Activated gamma-delta T cell (primary cell): ENCODE data around the gene OFD1.
A peak's percentile ranks its signal among the peaks of the same experiment; 100 is the strongest.
"Not testable (repeated sequence)": the region's sequence is repeated elsewhere in the genome, so short reads cannot be mapped to it uniquely, and the experiment has no call there.

Experiments used
- DNase-seq: peaks from one replicate; lab custom pipeline; 2025; lab: John Stamatoyannopoulos, UW

The OFD1 gene

DNA sequence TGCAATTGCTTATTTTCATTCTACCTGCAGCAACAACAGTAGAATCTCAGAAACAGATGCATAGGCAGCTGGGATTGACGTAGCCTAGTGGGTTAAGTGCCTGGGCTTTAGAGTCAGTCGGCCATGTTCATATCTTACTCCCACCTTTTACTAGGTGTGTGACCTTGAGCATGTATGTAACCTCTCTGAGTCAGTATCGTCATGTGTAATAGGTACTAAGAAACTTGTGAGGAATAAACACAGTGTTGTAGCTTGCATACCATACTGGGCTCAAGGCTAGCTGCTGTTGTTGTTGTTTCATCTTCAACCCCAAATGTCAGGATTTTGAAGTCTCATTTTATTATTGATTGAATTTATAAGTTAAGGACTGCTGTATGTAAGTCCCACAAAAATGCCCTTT, 31.4 kb upstream of the OFD1 start:
- DNase-seq = no peak

DNA sequence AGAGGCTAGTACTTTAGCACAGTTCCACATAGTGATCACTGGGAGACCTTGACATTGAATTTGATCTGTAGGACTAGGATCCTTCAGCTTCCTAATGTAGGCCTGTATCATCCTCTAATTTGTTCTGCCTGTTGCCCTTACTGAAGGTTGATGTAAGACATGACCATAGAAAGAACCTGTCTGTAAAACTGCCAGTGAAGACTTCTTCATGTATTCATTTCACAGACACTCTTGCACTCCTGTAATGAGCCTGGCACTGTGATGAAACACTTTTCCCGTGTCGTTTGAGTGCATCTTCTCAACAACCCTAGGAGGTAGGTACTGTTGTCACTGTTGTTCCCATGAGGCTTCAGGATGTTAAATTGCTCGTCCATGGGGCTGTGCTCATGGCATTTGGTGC, 31.0 kb upstream of the OFD1 start:
- no peak for DNase-seq

DNA sequence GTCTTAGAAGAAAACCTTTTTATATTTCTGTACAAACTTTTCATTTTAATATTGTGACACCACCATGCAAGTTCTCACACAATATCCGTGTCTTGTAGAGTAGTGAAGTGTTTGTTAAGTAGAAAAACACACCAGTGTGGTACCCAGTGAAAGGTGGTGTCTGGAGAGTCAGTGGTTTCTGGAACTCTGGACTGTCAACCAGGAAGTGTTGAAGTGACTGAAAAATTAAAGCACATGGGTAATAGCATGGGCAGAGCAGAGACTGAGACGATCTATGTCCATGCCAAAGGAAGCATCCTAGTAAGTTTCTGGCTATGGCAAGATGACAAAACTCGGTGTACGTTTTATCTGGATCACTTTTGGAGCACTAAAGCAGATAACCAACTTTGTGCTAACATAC, 23.4 kb upstream of the OFD1 start:
- no peak for DNase-seq

DNA sequence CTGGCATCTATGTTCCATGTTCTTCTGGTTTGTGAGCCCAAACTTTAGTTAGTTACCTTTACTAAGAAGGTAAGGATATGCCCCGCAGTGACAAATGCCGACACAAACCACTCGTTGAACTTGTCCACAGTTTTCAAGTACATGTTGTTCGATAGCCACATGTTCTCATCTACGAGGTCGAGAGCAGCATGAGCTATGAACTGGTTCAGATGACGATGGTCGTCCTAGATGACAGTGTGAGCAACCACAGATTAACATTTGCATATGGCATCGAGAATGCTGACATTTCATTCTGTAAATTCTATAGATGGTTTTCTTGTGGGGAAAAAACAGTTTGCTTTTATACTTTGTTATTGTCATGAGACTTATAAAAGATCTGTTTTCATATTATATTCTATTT, 18.1 kb upstream of the OFD1 start:
- DNase-seq = no peak

DNA sequence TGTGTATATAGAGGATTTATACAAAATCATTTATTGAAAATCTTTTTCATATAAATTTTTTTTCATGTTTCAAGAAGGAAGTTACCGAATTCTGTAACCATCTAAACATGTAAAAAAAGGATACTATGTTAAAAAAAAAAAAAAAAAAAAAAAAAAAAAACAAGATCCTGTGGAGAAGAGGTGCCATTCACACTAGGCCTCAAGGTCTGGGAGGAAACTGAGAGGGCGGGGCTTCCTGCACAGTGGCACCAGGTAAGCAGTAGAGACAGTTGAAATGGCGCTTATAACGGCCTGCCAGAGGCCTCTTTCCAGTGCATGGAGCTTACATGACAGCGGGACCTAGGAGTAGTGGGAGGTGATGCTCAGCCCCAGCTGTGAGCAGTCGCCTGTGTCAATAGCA, 17.6 kb upstream of the OFD1 start:
- DNase-seq = no peak

DNA sequence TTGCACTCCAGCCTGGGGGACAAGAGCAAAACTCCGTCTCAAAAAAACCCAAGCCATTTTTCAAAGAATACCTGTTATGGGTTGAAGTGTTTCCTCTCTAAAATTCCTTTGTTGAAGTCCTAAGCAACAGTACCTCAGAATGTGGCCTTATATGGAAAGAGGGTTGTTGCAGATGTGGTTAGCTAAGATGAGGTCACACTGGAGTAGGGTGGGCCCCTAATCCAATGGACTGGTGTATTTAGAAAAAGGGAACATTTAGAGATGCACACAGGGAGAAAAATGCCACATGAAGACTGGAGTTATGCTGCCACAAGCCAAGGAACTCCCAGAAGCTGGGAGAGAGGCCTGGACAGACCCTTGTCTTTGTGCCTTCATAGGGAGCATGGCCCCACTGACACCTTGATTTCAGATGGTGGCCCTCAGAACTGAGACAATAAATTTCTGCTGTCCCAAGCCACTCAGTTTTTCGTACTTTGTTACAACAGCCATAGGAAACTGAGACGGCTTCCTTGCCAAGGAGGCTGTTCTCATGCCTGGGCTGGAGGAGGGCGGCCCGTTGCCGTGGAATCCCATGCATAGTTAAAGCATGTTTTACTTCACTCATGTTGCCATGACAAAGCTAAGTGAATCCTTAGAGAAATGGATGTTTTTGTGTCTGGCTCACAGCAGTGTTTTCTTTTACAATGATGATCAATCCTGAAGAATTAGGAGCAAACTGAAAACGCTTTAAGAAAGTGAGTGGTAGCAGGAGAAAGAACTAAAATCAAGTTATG, 16.7 kb upstream of the OFD1 start:
- DNase-seq = no peak

DNA sequence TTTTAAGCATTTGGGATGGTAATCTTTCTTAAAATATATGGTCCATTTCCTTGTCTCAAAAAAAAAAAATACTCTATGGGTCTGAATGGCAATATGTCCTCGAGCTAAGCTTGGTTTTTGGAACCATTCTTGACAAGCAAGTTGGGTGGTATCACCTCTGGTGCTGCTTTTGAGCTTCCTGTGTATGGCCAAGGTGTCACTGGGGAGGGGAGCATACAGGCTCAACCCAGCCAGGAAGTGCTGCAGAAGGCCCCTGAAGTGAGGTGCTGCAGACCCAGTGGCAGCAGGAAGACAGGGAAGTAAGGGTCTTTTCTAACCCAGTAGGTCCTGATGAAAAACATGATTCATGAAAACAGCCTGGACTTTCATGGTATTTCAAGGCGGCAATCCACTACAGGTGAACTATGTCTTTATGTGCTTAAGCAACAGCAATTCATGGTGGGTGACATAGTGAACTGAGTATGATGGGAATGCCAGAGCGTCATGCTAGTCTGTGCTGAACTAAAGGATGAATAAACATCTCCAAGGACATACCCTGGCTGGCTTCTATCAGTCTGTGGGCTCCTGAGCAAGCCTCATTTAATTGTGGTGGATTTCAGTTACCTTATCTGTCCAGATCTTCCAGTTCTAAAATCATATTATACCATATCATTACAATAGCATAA, 15.2 kb upstream of the OFD1 start:
- no peak for DNase-seq

DNA sequence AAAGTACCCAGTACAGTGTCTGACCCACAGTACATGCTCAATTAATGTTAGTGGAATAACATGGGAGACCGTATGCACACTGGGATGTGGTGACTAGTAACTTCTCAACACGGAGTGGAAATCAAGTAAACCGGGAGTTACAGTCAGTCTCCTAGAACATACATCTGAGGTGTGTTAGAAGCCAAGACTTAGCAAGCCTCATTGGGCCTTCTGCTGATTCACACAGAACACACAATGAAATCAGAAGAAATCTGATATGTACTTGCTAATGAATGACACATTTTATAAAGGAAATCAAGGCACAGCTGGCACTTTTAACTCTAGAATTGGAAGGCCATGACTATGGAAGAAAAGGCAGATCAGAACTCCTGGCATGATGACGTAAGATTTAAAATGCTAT, 13.2 kb upstream of the OFD1 start:
- no peak for DNase-seq

DNA sequence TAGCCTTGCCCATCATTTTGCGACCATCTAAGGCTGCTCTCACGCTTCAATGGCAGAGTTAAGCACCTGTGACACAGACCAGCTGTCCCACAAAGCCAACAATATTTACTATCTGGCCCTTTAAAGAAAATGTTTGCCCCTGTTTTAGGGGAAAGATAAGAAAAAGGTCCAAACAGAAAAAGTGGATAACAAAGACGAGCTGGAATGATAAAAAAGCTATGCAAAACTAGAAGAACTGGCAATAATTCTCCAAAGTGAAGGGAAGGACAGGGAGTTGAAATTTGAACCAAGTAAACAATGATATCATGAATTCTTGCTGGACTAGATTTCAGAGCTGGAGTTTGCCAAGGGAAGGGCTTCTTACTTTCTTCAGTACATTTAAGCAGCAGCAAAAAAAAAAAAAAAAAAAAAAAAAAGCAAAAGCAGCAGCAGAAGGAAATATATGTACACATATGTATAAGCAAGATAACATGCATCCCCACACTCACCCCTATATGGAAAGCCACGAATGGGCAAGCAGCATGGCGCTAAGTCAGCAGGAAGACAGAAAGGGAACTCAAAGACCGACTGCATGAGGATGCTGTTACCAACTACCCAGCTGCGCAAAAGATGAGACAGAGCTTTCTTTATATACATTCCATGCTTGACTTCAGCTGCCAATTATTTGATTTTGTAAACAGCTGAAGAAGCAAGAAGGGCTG, 12.6 kb upstream of the OFD1 start:
- DNase-seq = no peak

DNA sequence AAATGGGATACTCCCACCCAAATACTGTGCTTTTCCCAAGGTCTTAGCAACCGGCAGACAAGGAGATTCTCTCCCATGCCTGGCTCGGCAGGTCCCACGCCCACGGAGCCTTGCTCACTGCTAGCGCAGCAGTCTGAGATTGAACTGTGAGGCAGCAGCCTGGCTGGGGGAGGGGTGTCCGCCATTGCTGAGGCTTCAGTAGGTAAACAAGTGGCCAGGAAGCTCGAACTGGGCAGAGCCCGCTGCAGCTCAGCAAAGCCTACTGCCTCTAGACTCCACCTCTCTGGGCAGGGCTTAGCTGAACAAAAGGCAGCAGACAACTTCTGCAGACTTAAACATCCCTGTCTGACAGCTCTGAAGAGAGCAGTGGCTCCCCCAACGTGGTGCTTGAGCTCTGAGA, 9.7 kb upstream of the OFD1 start:
- DNase-seq = peak; percentile 17

DNA sequence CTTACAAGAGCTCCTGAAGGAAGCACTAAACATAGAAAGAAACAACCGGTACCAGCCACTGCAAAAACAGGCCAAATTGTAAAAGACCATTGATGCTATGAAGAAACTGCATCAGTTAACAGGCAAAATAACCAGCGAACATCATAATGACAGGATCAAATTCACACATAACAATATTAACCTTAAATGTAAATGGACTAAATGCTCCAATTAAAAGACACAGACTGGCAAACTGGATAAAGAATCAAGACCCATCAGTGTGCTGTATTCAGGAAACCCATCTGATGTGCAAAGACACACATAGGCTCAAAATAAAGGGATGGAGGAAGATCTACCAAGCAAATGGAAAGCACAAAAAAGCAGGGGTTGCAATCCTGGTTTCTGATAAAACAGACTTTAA, 8.0 kb upstream of the OFD1 start:
- not testable (repeated sequence) for DNase-seq

DNA sequence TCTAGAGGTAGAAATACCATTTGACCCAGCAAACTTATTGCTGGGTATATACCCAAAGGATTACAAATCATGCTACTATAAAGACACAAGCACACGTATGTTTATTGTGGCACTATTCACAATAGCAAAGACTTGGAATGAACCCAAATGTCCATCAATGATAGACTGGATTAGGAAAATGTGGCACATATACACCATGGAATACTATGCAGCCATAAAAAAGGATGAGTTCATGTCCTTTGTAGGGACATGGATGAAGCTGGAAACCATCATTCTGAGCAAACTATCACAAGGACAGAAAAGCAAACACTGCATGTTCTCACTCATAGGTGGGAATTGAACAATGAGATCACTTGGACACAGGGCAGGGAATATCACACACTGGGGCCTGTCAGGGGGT, 4.0 kb upstream of the OFD1 start:
- not testable (repeated sequence) for DNase-seq

DNA sequence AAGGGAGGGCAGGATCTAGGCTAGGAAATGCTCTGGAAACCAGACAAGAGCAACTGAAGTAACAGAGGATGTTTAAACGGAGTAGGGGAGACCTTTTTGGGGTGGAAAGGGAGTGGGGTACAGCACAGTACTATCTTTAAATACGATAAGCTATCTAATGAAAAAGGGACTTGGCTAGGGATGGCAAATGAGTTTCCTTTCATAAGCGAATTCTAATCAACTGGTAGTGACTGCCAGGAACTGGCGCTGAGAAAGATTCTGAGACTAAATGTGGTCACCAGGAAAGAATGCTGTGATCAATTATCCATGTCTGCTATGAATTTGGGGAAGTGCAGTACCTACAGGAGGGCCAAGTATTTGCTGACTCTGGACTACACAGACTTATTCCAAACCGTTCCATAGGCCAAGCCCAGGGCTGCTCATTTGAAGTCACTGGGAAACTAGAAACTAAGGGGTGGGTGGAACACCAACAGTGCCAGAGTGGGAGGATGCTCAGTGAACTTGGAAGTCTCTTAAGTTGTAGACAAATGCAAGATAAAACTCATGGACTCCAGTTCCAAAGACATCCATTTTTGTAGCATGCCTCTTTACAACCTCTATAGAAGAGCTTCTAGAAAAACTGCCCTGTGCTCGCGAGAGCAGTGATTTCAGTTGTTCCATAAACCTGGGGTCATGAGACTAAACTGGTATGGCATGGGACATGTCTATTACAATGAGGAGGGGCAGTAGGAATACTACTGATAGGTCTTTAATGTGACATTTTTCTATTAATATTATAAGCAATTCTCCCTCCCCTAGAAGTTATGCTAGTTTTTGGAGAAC, 2.1 kb upstream of the OFD1 start:
- no peak for DNase-seq

DNA sequence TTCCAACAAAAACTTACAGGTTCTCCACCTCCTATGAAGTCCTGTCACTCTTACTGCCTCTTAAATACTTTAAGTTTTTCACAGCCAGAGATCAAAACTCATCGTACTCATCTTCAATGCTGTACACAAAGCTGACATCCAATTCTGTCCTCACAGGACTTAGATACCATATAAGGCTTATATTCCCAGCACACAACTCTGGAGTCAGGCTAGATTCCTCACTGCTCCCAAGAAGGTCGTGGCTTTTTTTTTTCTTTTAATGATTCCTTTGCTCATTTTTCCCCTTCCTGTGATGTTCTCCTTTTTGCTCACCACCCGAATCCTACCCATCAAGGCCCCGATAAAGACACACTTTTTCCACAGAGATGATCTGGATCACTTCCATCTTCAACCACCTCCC, 1.0 kb upstream of the OFD1 start:
- no peak for DNase-seq

DNA sequence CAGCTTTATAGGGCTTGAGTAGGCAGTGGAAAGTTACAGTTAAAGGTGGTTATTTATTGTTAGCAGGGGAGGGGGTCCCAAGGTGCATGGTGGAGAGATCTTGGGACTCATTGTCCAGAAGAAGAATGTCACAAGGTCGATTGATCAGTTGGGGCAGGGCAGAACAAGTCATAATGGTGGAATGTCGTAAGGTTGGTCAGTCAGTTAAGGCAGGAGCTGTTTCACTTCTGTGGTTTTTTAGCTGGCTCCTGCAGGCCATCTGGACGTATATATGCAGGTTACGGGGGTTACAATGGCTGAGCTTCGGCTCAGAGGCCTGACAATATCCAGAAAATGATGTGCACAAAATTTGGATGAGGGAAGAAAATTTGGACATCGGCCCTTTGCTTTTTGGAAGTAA, 7.1 kb downstream of the OFD1 start:
- no peak for DNase-seq

DNA sequence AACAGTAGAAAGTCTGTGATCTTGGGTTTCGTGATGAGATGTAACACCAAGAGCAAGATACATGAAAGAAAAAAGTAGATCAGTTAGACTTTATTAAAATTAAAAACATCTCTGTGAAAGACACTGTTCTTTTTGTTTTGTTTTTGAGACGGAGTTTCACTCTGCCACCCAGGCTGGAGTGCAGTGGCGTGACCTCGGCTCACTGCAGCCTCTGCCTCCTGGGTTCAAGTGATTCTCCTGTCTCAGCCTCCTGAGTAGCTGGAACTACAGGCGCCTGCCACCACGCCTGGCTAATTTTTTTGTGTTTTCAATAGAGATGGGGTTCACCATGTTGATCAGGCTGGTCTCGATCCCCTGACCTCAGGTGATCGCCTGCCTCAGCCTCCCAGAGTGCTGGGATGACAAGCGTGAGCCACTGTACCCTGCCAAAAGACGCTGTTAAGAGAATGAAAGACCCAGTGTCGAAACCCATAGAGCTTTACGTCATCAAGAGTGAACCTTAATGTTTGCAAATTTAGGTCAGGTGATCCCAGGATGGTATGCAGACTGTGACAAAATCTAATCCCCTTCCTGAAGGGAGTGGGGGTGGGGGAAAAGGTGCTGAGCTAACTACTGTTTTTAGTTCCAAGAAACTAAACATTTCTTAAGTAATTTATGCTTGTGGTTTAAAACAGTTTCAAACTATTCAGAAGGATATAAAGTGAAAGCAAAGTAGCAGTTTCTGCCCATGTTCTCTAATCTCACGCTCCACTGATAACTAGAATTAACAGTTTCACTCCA, 8.0 kb downstream of the OFD1 start:
- no peak for DNase-seq

DNA sequence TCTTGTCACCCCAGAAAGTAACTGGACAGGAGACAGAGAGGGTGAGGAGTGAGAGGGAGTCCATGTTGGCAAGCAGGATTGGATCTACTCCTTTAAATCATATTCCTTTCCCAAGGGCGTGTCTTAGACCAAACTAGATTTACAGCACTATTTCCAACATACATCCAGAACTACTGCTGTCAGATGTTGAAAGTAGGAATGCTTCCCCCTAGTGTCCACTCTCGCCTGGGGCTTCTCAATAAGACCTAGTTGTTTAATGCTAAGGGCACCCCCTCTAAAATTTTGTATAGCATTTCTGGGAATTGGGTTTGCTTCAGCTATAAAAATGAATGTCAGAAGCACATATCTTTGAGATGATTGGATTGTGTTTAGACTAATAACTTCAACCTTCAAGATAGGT, 13.3 kb downstream of the OFD1 start:
- no peak for DNase-seq

DNA sequence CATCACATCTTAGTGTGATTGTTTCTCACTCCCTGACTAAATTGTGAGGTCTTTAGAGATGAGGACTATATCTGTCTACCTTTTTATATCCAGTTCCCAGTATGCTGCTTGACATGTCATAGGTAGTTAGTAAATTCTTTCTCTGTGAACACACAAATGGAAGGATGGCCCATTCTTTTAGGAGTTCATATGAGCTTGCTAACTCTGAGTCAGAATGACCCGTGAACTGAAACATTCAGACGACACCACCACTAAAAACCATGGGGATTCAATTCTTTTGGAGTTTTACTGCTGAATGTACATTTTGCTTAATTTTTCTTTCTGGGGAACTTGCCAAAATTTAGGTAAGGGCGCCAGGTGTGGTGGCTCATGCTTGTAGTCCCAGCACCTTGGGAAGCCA, 13.9 kb downstream of the OFD1 start:
- no peak for DNase-seq

DNA sequence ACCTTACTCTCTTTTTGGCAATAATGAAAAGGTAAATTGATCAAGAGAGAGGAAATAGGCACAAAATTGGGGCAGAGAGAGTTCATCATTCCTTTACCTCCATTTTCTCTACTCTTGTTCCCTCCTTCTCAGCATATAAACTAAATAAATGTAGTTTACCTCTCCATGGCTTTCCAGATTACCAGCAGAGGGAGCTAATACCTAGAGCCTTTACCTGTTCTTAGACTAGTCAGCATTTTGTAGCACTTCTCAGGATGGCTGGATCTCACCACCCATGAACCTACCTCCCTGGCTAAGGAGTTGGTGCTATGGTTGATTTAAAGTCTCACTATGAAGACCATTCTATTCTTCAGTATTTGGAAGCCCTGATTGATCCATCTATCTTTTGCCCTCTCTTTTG, 15.7 kb downstream of the OFD1 start:
- DNase-seq = no peak

DNA sequence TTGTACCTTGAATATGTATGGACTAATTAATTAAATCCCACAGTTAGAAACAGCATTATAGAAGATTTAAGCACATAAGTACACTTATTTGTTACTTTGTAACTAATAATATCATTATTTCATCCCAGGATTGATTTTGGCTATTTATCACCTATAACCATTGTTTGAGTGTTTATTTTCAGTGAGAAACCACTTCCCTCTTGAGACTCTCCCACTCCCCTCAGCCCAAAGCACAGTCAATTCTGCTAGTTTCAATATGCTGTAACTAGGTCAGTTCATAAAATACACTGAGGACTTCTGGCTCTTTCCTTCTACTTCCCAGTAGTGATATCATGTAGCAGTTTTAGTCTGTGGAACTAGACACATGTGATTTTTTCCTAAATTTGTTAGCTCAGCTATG, 16.3 kb downstream of the OFD1 start:
- DNase-seq = no peak

DNA sequence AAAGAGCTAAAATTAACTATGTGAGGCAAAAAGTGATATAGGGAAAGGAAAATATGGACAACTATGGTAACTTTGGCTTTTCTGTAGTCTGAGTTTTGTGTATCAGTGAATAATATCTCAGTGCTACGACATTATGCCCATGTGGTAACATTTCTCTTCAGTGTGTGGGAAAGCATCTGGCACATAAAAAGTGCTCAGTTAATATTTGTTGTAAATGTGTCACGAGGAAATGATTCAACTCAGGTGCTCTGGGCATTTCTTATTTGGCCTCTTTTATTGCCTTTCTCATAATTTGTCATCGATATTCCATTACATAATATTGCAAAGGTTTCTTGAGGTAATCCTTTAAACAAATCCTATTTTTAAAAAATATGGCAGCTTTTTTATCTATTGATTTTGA, 17.6 kb downstream of the OFD1 start:
- no peak for DNase-seq

DNA sequence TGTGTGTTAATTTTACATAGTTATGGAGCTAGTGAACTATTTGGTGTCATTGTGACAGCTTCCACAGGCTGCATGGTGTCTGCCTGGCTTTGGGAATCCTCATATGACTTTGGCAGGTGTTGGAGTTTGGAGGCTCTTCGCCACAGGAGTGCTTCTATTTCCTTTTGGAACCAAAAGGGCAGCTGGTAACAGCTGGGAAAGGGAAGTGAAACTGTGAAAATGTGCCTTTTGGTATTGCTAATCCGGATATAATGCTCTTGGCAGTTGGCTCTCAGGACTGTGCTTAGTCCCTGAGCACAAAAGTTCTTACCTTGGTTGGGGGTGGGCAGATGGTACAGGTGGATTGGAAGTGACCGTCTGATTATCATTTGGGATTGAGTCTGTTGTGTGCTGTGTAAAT, 18.1 kb downstream of the OFD1 start:
- DNase-seq = no peak
